Psoas muscle (tissue), 8 donors: Measurements from ENCODE around the gene CHST4. TPM values are rescaled to one million over a fixed set of nuclear protein-coding genes. Genes with fewer than 3 reads are reported as not detected.

ENCODE experiments used
- ATAC-seq, 4 donors: fragments of 200-7000 bp; cut with Tn5 transposase; one replicate each; pipeline ENCODE4 v1.9.1; 2020; ENCODE audit warnings: moderate library complexity in 3 of 4, mild to moderate bottlenecking in 2 of 4
- DNase-seq, 2 donors: peaks; one replicate each; pipeline ENCODE4 v3.0.0-alpha.2; 2020
- H3K27ac ChIP-seq: fragments of 200-600 bp; one replicate; pipeline ENCODE4 v1.8.0; 2022
- H3K27me3 ChIP-seq, 3 donors: fragments of 200-600 bp in 1 of 3; one replicate each; pipeline versions ENCODE4 v1.6.1 to v1.8.0; 2013 to 2022; ENCODE audit warnings: low read length in 2 of 3, mild to moderate bottlenecking in 2 of 3, moderate library complexity in 1 of 3; ENCODE audit not compliant: insufficient read depth in 3 of 3
- H3K36me3 ChIP-seq, 2 donors: fragments of 200-600 bp in 1 of 2; one replicate each; pipeline versions ENCODE4 v1.6.1 to v1.8.0; 2013 to 2022; ENCODE audit warnings: low read depth in 1 of 2, mild to moderate bottlenecking in 1 of 2, moderate library complexity in 1 of 2; ENCODE audit not compliant: insufficient read depth in 1 of 2
- H3K4me1 ChIP-seq: fragments of 200-600 bp; one replicate; pipeline ENCODE4 v1.8.0; 2022
- H3K4me3 ChIP-seq: fragments of 200-600 bp; one replicate; pipeline ENCODE4 v1.8.0; 2022; ENCODE audit warnings: mild to moderate bottlenecking
- H3K9me3 ChIP-seq: fragments of 200-600 bp; one replicate; pipeline ENCODE4 v1.8.0; 2022
- CTCF ChIP-seq: fragments of 200-600 bp; IDR thresholded peaks from one replicate; pipeline ENCODE4 v1.8.0; 2022; ENCODE audit warnings: antibody characterized with exemption
- WGBS, 3 donors: extraction: QIAGEN DNeasy Blood & Tissue Kit; methylation state at CpG; one replicate each; pipeline versions ENCODE4 v1.1.6 to v1.1.7; 2013; 5-methylcytosine and 5-hydroxymethylcytosine counted together
- intact Hi-C, 2 donors: fragments of 100-400 bp; cut with DNase I; formaldehyde crosslinking; loops; one replicate each; pipeline versions ENCODE4 v1.11.0 to v1.14.2; 2022
- polyA plus RNA-seq, 3 donors: library from polyadenylated mRNA; stranded (reverse); fragments of 200-250 nt; gene quantifications; one replicate each; pipeline ENCODE4 v1.2.3, GENCODE V29; 2013
- total RNA-seq, 4 donors: library from RNA; stranded (reverse); fragmentation: NEBNext Ultra II Directional in 2 of 4; extraction: Animal tissue kit (Norgen Biotek cat#: 25700) in 2 of 4; gene quantifications; one replicate each; pipeline versions ENCODE4 v1.2.1 to v1.2.4, GENCODE V29; 2021 to 2023
- donor health status: healthy with polysubstance abuse.
- donor health status: DM: no; HTN: no; CAD: no; lungs with moderate emphysema.
- donor health status: Bipolar disorder and iron deficiency.
- donor health status: healthy.
- donor health status: DM: yes; HTN: yes; CAD: no.
- donor health status: DM: no; HTN: no; CAD: no.
- donor health status: DM: no; HTN: no; CAD: no.
- donor health status: DM: yes; HTN: yes; CAD: no.

CHST4 gene
- total and polyA plus RNA-seq, 7 donors: not detected

DNA sequence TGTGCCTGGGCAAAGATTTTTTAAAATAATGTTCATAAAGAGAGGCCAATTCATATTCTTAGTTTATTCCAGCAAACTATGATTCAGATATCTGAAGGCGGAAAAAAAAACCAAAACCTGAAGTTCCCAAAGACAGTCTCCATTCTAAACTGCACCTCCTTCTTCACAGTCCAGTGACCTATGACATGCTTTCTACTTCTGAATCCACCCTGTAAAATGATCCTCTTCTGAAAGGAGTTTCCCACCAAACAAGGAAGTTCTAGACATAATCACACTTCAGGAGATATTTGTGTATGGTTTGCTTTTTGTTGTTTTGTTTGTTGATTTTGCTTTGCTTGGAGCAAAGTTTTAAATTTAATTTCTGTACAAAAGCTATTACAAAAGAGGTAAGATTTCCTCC lies 12.9 kb upstream of the CHST4 start:
- Histone ChIP-seq H3K36me3 (no peaks in the 10 kb centered on the region), H3K4me1 (no peaks in the 10 kb centered on the region), H3K4me3 (no peak overlapping the region), H3K27me3 (peaks cover 0 to 3% (median 0%) of the 10 kb centered on the region in 3 donors), H3K27ac (no peak overlapping the region), H3K9me3 (no peaks in the 10 kb centered on the region)
- ATAC-seq: no peak
- DNase-seq: no peak
- no peak for TF ChIP-seq CTCF
- intact Hi-C loops: no loop called here
- WGBS, 3 donors: 66 to 85% (median 75%) methylated on average over 1 of the region's 1 CpG

DNA sequence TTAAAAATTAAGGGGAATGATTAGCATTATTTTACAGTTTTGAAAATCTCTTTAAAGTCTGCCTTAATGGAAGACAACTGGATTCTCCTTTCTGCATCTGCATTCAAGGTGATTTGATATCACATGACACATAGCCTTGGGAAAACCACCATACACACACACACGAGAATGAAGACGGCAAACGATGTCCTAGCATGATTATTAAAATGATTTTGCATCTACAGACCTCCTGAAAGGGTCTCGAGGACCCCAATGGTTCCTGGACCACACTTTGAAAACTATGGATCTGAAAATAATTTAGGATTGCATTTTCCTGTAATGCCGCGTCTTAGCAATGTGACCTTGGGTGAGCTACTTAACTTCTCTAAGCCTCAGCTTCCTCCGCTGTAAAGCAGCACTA lies 11.8 kb upstream of the CHST4 start:
- 74 to 79% (median 76%) methylated on average over 7 of the region's 7 CpGs for WGBS, 3 donors
- TF ChIP-seq CTCF: no peak
- intact Hi-C loops: no loop called here
- Histone ChIP-seq H3K27ac (no peak overlapping the region), H3K36me3 (no peaks in the 10 kb centered on the region), H3K27me3 (peaks cover 0 to 3% (median 0%) of the 10 kb centered on the region in 3 donors), H3K4me3 (no peak overlapping the region), H3K4me1 (no peaks in the 10 kb centered on the region), H3K9me3 (no peaks in the 10 kb centered on the region)
- no peak for ATAC-seq
- no peak for DNase-seq

GRCh38 chr16:71515026-71515425 lies 11.2 kb upstream of the CHST4 start:
- no peak for TF ChIP-seq CTCF
- ATAC-seq: no peak

GRCh38 chr16:71520550-71520949 lies 5.7 kb upstream of the CHST4 start:
- Histone ChIP-seq H3K27ac (no peak overlapping the region), H3K4me1 (no peaks in the 10 kb centered on the region), H3K9me3 (no peaks in the 10 kb centered on the region), H3K27me3 (peaks cover 0 to 28% (median 0%) of the 10 kb centered on the region in 3 donors), H3K4me3 (no peak overlapping the region), H3K36me3 (no peaks in the 10 kb centered on the region)
- 61 to 73% (median 68%) methylated on average over 3 of the region's 3 CpGs for WGBS, 3 donors
- ATAC-seq: no peak
- no peak for TF ChIP-seq CTCF
- no peak for DNase-seq
- intact Hi-C loops: no loop called here

More at GRCh38 chr16:71515026-71515425, 11.2 kb upstream of the CHST4 start:
- Histone ChIP-seq H3K36me3 (no peaks in the 10 kb centered on the region), H3K9me3 (no peaks in the 10 kb centered on the region), H3K4me3 (no peak overlapping the region), H3K27me3 (peaks cover 0 to 3% (median 0%) of the 10 kb centered on the region in 3 donors), H3K27ac (no peak overlapping the region), H3K4me1 (no peaks in the 10 kb centered on the region)
- 66 to 79% (median 69%) methylated on average over 3 of the region's 3 CpGs for WGBS, 3 donors
- intact Hi-C loops: no loop called here
- DNase-seq: no peak
